Muscle layer of duodenum (tissue), 2 donors: ENCODE results near the gene EGLN2.
"Not testable (repeated sequence)": the region's sequence is repeated elsewhere in the genome, so short reads cannot be mapped to it uniquely, and the experiment has no call there.

Experiments used
- H3K27ac ChIP-seq: one replicate; pipeline ENCODE4 v1.7.0; 2013; ENCODE audit warnings: mild to moderate bottlenecking, low read length
- H3K27me3 ChIP-seq: one replicate; pipeline ENCODE4 v1.7.0; 2013; ENCODE audit warnings: low read depth, mild to moderate bottlenecking, control low read depth, low read length
- H3K36me3 ChIP-seq, 2 donors: one replicate each; pipeline ENCODE4 v1.7.0; 2013; ENCODE audit warnings: low read length in 2 of 2, control low read depth in 1 of 2, mild to moderate bottlenecking in 1 of 2; ENCODE audit not compliant: insufficient read depth in 2 of 2, control insufficient read depth in 1 of 2
- H3K4me1 ChIP-seq, 2 donors: one replicate each; pipeline ENCODE4 v1.7.0; 2013; ENCODE audit warnings: low read length in 2 of 2, mild to moderate bottlenecking in 2 of 2, control low read depth in 1 of 2, moderate library complexity in 1 of 2; ENCODE audit not compliant: insufficient read depth in 2 of 2, control insufficient read depth in 1 of 2
- H3K4me3 ChIP-seq, 2 donors: one replicate each; pipeline ENCODE4 v1.7.0; 2013; ENCODE audit warnings: low read length in 2 of 2, low read depth in 1 of 2, mild to moderate bottlenecking in 1 of 2
- H3K9me3 ChIP-seq, 2 donors: one replicate each; pipeline ENCODE4 v1.7.0; 2013; ENCODE audit warnings: low read length in 2 of 2, control low read depth in 1 of 2, mild to moderate bottlenecking in 1 of 2; ENCODE audit not compliant: control insufficient read depth in 1 of 2
- donor health status: healthy.

EGLN2 gene

GRCh38 chr19:40838477-40838876, 39.5 kb downstream of the EGLN2 start:
- H3K27me3 ChIP-seq, H3K36me3 ChIP-seq, H3K4me3 ChIP-seq, H3K4me1 ChIP-seq, H3K9me3 ChIP-seq, H3K27ac ChIP-seq: not testable (repeated sequence)

GRCh38 chr19:40842012-40842411, 43.0 kb downstream of the EGLN2 start:
- H3K9me3 ChIP-seq, H3K36me3 ChIP-seq, H3K4me1 ChIP-seq, H3K27ac ChIP-seq, H3K27me3 ChIP-seq, H3K4me3 ChIP-seq: not testable (repeated sequence)

- H3K4me3 ChIP-seq = not testable (repeated sequence)
Measured at GRCh38 chr19:40842997-40843652, 44.1 kb downstream of the EGLN2 start.

GRCh38 chr19:40843653-40844052, 44.7 kb downstream of the EGLN2 start:
- not testable (repeated sequence) for H3K27me3 ChIP-seq, H3K9me3 ChIP-seq, H3K4me1 ChIP-seq, H3K27ac ChIP-seq, H3K4me3 ChIP-seq, H3K36me3 ChIP-seq

More at GRCh38 chr19:40842997-40843652, 44.1 kb downstream of the EGLN2 start:
- not testable (repeated sequence) for H3K27me3 ChIP-seq, H3K9me3 ChIP-seq, H3K27ac ChIP-seq, H3K36me3 ChIP-seq, H3K4me1 ChIP-seq

GRCh38 chr19:40846722-40847121, 47.7 kb downstream of the EGLN2 start:
- H3K36me3 ChIP-seq, H3K4me3 ChIP-seq, H3K27me3 ChIP-seq, H3K27ac ChIP-seq, H3K4me1 ChIP-seq, H3K9me3 ChIP-seq: not testable (repeated sequence)

- H3K27ac ChIP-seq, H3K9me3 ChIP-seq, H3K27me3 ChIP-seq, H3K36me3 ChIP-seq, H3K4me1 ChIP-seq, H3K4me3 ChIP-seq: not testable (repeated sequence)
Measured at GRCh38 chr19:40850277-40850676, 51.3 kb downstream of the EGLN2 start, which contains the start of gene CYP2A6. Gene CYP2A6 (minus strand): TSS chr19:40850447. CDS start chr19:40850426, 21 bp downstream.

GRCh38 chr19:40852467-40853152, 53.6 kb downstream of the EGLN2 start:
- H3K36me3 ChIP-seq, H3K27me3 ChIP-seq, H3K4me3 ChIP-seq, H3K27ac ChIP-seq, H3K4me1 ChIP-seq, H3K9me3 ChIP-seq: not testable (repeated sequence)
